ENCODE data around the gene EED.
"Not testable (repeated sequence)": the region's sequence is repeated elsewhere in the genome, so short reads cannot be mapped to it uniquely, and the experiment has no call there.

EED gene

GRCh38 chr11:86308710-86309109, 64.2 kb downstream of the EED start:
- not testable (repeated sequence) for H3K4me3 ChIP-seq (ENCODE audit: low read length in 2 of 2); H3K9me3 ChIP-seq (ENCODE audit: control insufficient read depth in 2 of 2, low read length in 2 of 2); H3K27ac ChIP-seq (ENCODE audit: low read depth in 2 of 2, low read length in 2 of 2); H3K27me3 ChIP-seq (ENCODE audit: control insufficient read depth in 2 of 2, insufficient read depth in 2 of 2, low read length in 2 of 2); H3K9ac ChIP-seq (ENCODE audit: low read depth in 1 of 2, low read length in 2 of 2); H3K4me1 ChIP-seq (ENCODE audit: control insufficient read depth in 2 of 2, insufficient read depth in 2 of 2, low read length in 2 of 2); H3K36me3 ChIP-seq (ENCODE audit: control insufficient read depth in 2 of 2, insufficient read depth in 2 of 2, low read length in 2 of 2)

- Histone ChIP-seq H3K4me1 (ENCODE audit: control insufficient read depth in 2 of 2, insufficient read depth in 2 of 2, low read length in 2 of 2) (no peaks in the 10 kb centered on the region), H3K9ac (ENCODE audit: low read depth in 1 of 2, low read length in 2 of 2) (no peak overlapping the region), H3K9me3 (ENCODE audit: control insufficient read depth in 2 of 2, low read length in 2 of 2) (no peaks in the 10 kb centered on the region), H3K27ac (ENCODE audit: low read depth in 2 of 2, low read length in 2 of 2) (no peak overlapping the region), H3K4me3 (ENCODE audit: low read length in 2 of 2) (no peak overlapping the region), H3K36me3 (ENCODE audit: control insufficient read depth in 2 of 2, insufficient read depth in 2 of 2, low read length in 2 of 2) (peaks cover 0 to 14% of the 10 kb centered on the region in 2 donors), H3K27me3 (ENCODE audit: control insufficient read depth in 2 of 2, insufficient read depth in 2 of 2, low read length in 2 of 2) (no peaks in the 10 kb centered on the region)
Measured at GRCh38 chr11:86313793-86314192, 69.2 kb downstream of the EED start.

GRCh38 chr11:86314636-86315035, 70.1 kb downstream of the EED start:
- no peak overlapping the region for H3K4me3 ChIP-seq (ENCODE audit: low read length in 2 of 2)
- H3K9me3 ChIP-seq (ENCODE audit: control insufficient read depth in 2 of 2, low read length in 2 of 2), result no peaks in the 10 kb centered on the region
- peaks cover 0 to 14% of the 10 kb centered on the region in 2 donors for H3K36me3 ChIP-seq (ENCODE audit: control insufficient read depth in 2 of 2, insufficient read depth in 2 of 2, low read length in 2 of 2)
- no peaks in the 10 kb centered on the region for H3K27me3 ChIP-seq (ENCODE audit: control insufficient read depth in 2 of 2, insufficient read depth in 2 of 2, low read length in 2 of 2)
- H3K27ac ChIP-seq (ENCODE audit: low read depth in 2 of 2, low read length in 2 of 2), result no peak overlapping the region
- no peaks in the 10 kb centered on the region for H3K4me1 ChIP-seq (ENCODE audit: control insufficient read depth in 2 of 2, insufficient read depth in 2 of 2, low read length in 2 of 2)
- no peak overlapping the region for H3K9ac ChIP-seq (ENCODE audit: low read depth in 1 of 2, low read length in 2 of 2)

All from mucosa of rectum (tissue), 2 donors.